H1 (cell line): ENCODE data around the gene FARS2. TPM values are rescaled to one million over a fixed set of nuclear protein-coding genes. Genes with fewer than 3 reads are reported as not detected.

ENCODE experiments used
- CTCF ChIA-PET: fragments of 300-600 bp; sonication (Branson Sonifier 250); formaldehyde crosslinking; loops from one replicate; lab custom pipeline; 2021; ENCODE audit not compliant: partially characterized antibody; lab: Charles Lee
- POLR2A ChIA-PET: fragments of 300-600 bp; sonication (Branson Sonifier 250); formaldehyde crosslinking; loops from one replicate; lab custom pipeline; 2021; ENCODE audit warnings: inconsistent platforms; ENCODE audit not compliant: partially characterized antibody; lab: Charles Lee
- DNase-seq, 2 experiments: peaks; one replicate each; pipeline versions ENCODE4 v3.0.0 to v3.0.0-alpha.2; 2010 to 2022; ENCODE audit warnings: low spot score in 2 of 2, low read depth in 1 of 2, mixed read lengths in 1 of 2
- FAIRE-seq: peaks from 2 replicates; lab custom pipeline; 2011; peaks lifted over from hg19 to GRCh38; lab: Jason Lieb, UNC
- H2AFZ ChIP-seq: 2 replicates; pipeline ENCODE4 v1.8.1; 2012; ENCODE audit warnings: low read length, inconsistent platforms
- H2AK5ac ChIP-seq: 2 replicates; pipeline ENCODE4 v1.6.1; 2013; ENCODE audit warnings: low read depth, low read length
- H2BK120ac ChIP-seq: replicated peaks from 2 replicates; pipeline ENCODE3; 2013; ENCODE audit warnings: low read depth, low read length, inconsistent platforms
- H2BK12ac ChIP-seq: 2 replicates; pipeline ENCODE4 v1.6.1; 2013; ENCODE audit warnings: low read depth, low read length
- H2BK15ac ChIP-seq: 2 replicates; pipeline ENCODE4 v1.6.1; 2013; ENCODE audit warnings: low read length
- H2BK20ac ChIP-seq: 2 replicates; pipeline ENCODE4 v1.6.1; 2013; ENCODE audit warnings: low read length
- H2BK5ac ChIP-seq: 2 replicates; pipeline ENCODE4 v1.6.1; 2013; ENCODE audit warnings: low read depth, low read length
- H3K14ac ChIP-seq: 2 replicates; pipeline ENCODE4 v1.6.1; 2013; ENCODE audit warnings: inconsistent platforms; ENCODE audit not compliant: insufficient read length
- H3K18ac ChIP-seq: 2 replicates; pipeline ENCODE4 v1.6.1; 2013; ENCODE audit warnings: low read length; ENCODE audit errors: extremely low read depth
- H3K23ac ChIP-seq: 2 replicates; pipeline ENCODE4 v1.6.1; 2013; ENCODE audit warnings: inconsistent platforms; ENCODE audit not compliant: insufficient read length
- H3K23me2 ChIP-seq: 2 replicates; pipeline ENCODE4 v1.6.1; 2013; ENCODE audit warnings: low read depth, low read length
- H3K27ac ChIP-seq: 2 replicates; pipeline ENCODE4 v1.6.1; 2011; ENCODE audit warnings: low read depth, low read length, inconsistent platforms
- H3K27me3 ChIP-seq, 4 experiments: replicated peaks in 1 of 4; 1 replicate in 1 of 4; 2 replicates in 3 of 4; pipeline versions ENCODE4 v1.6.1 to v1.8.1; 2011 to 2013; ENCODE audit warnings: low read length in 3 of 4, mild to moderate bottlenecking in 3 of 4, inconsistent platforms in 2 of 4, mixed read lengths in 2 of 4, moderate library complexity in 1 of 4; ENCODE audit not compliant: control insufficient read depth in 3 of 4, insufficient read depth in 3 of 4; ENCODE audit errors: extremely low read depth in 1 of 4
- H3K36me3 ChIP-seq, 4 experiments: 2 replicates each; pipeline versions ENCODE4 v1.6.1 to v1.8.1; 2011 to 2013; ENCODE audit warnings: mild to moderate bottlenecking in 4 of 4, low read length in 3 of 4, moderate library complexity in 2 of 4, control low read depth in 1 of 4, inconsistent platforms in 1 of 4; ENCODE audit not compliant: insufficient read depth in 4 of 4, control insufficient read depth in 2 of 4
- H3K4ac ChIP-seq: replicated peaks from 2 replicates; pipeline ENCODE3; 2013; ENCODE audit warnings: low read length, low read depth, mixed read lengths, inconsistent platforms; ENCODE audit not compliant: insufficient read length
- H3K4me1 ChIP-seq, 4 experiments: replicated peaks in 1 of 4; 1 replicate in 1 of 4; 2 replicates in 3 of 4; pipeline versions ENCODE4 v1.6.1 to v1.8.1; 2011 to 2013; ENCODE audit warnings: low read length in 3 of 4, inconsistent platforms in 2 of 4, mixed read lengths in 1 of 4; ENCODE audit not compliant: insufficient read depth in 4 of 4, control insufficient read depth in 3 of 4
- H3K4me2 ChIP-seq, 2 experiments: 2 replicates each; pipeline versions ENCODE4 v1.6.1 to v1.8.1; 2011 to 2013; ENCODE audit warnings: low read depth in 2 of 2, low read length in 2 of 2, control low read depth in 1 of 2, inconsistent platforms in 1 of 2, mild to moderate bottlenecking in 1 of 2; ENCODE audit not compliant: insufficient read depth in 1 of 2
- H3K4me3 ChIP-seq, 4 experiments: fragments of 200-600, 300-600 bp in 1 of 4; sonication (generic), shearing (Covaris generic), sonication (Bioruptor Twin) in 1 of 4; 2 replicates each; pipeline versions ENCODE4 v1.5.1 to v1.8.1; 2011 to 2016; ENCODE audit warnings: low read length in 4 of 4, low read depth in 3 of 4, control low read depth in 2 of 4, inconsistent platforms in 2 of 4, mild to moderate bottlenecking in 2 of 4, mixed read lengths in 1 of 4, moderate library complexity in 1 of 4; ENCODE audit not compliant: insufficient read depth in 2 of 4; ENCODE audit errors: extremely low read depth in 1 of 4
- H3K56ac ChIP-seq: replicated peaks from 2 replicates; pipeline ENCODE3; 2013; ENCODE audit warnings: low read depth, mild to moderate bottlenecking, mixed read lengths, low read length, inconsistent platforms; ENCODE audit not compliant: insufficient read length
- H3K79me1 ChIP-seq: 2 replicates; pipeline ENCODE4 v1.6.1; 2013; ENCODE audit warnings: low read depth, low read length, control low read depth
- H3K79me2 ChIP-seq, 2 experiments: 2 replicates each; pipeline versions ENCODE4 v1.6.1 to v1.8.1; 2012 to 2013; ENCODE audit warnings: low read length in 2 of 2, mild to moderate bottlenecking in 2 of 2, inconsistent platforms in 1 of 2; ENCODE audit not compliant: insufficient read depth in 2 of 2, control insufficient read depth in 1 of 2
- H3K9ac ChIP-seq, 4 experiments: replicated peaks in 1 of 4; 1 replicate in 1 of 4; 2 replicates in 3 of 4; pipeline versions ENCODE4 v1.6.1 to v1.8.1; 2011 to 2013; ENCODE audit warnings: low read depth in 3 of 4, low read length in 3 of 4, control low read depth in 2 of 4, mild to moderate bottlenecking in 2 of 4, moderate library complexity in 2 of 4, inconsistent platforms in 1 of 4; ENCODE audit errors: extremely low read depth in 1 of 4
- H3K9me3 ChIP-seq, 2 experiments: 2 replicates each; pipeline versions ENCODE4 v1.6.1 to v1.8.1; 2012 to 2013; ENCODE audit warnings: mild to moderate bottlenecking in 2 of 2, moderate library complexity in 2 of 2, control low read depth in 1 of 2, inconsistent platforms in 1 of 2, low read depth in 1 of 2, low read length in 1 of 2, mixed read lengths in 1 of 2; ENCODE audit not compliant: insufficient read depth in 2 of 2
- H4K20me1 ChIP-seq, 2 experiments: replicated peaks in 1 of 2; 2 replicates each; pipeline versions ENCODE3 to v1.8.1; 2011 to 2013; ENCODE audit warnings: inconsistent platforms in 2 of 2, low read length in 2 of 2, mild to moderate bottlenecking in 1 of 2; ENCODE audit not compliant: insufficient read depth in 2 of 2, control insufficient read depth in 1 of 2
- H4K5ac ChIP-seq: 2 replicates; pipeline ENCODE4 v1.6.1; 2013; ENCODE audit warnings: low read length, low read depth, mixed read lengths, inconsistent platforms; ENCODE audit not compliant: insufficient read length
- H4K8ac ChIP-seq: 2 replicates; pipeline ENCODE4 v1.8.0; 2013; ENCODE audit warnings: mild to moderate bottlenecking, moderate library complexity, low read length, inconsistent platforms; ENCODE audit not compliant: insufficient read depth; ENCODE audit errors: extremely low read depth
- H4K91ac ChIP-seq: replicated peaks from 2 replicates; pipeline ENCODE3; 2013; ENCODE audit warnings: low read length, mixed read lengths, inconsistent platforms; ENCODE audit not compliant: insufficient read length
- ASH2L ChIP-seq: fragments of 200-600, 300-600 bp; sonication (generic); IDR thresholded peaks from one replicate; pipeline ENCODE4 v1.7.1; 2017; ENCODE audit warnings: low read length
- TAF1 ChIP-seq: IDR thresholded peaks from 2 replicates; pipeline ENCODE4 v1.6.1; 2011; ENCODE audit warnings: mild to moderate bottlenecking, low read depth, low read length
- WGBS, 2 experiments: shearing (Covaris generic) in 1 of 2; methylation state at CpG; one replicate each; pipeline versions ENCODE4 v1.1.6 to v1.1.7; 2013 to 2015; ENCODE audit warnings: low lambda C conversion rate in 2 of 2, mixed read lengths in 2 of 2, inconsistent platforms in 1 of 2, low coverage in 1 of 2, missing lambda C conversion rate in 1 of 2; ENCODE audit not compliant: insufficient replicate concordance in 2 of 2, insufficient coverage in 1 of 2, insufficient read length in 1 of 2; ENCODE audit errors: extremely low coverage in 1 of 2, missing lambda C conversion rate in 1 of 2; 5-methylcytosine and 5-hydroxymethylcytosine counted together
- polyA plus RNA-seq, 7 experiments: library from polyadenylated mRNA; depleted of rRNA in 3 of 7; stranded (reverse) in 5 of 7; unstranded in 2 of 7; fragments of >200 nt in 5 of 7; fragments of 200-250 nt in 2 of 7; gene quantifications; 1 replicate in 5 of 7; 2 replicates in 1 of 7; 4 replicates in 1 of 7; pipeline versions ENCODE4 v1.2.1 to v1.2.3, GENCODE V29; 2011 to 2013; ENCODE audit warnings: missing spikeins in 2 of 7, mixed read lengths in 2 of 7
- total RNA-seq: library from RNA; stranded (reverse); fragmentation: NEBNext Ultra II Directional; extraction: Animal tissue kit (Norgen Biotek cat#: 25700); gene quantifications from 2 replicates; pipeline ENCODE4 v1.2.1, GENCODE V29; 2021

FARS2 gene
- total and polyA plus RNA-seq, 2 of the 8 experiments (the other 6 are each of a cell fraction or from before 2014, with no cell fraction given), result 11.7 to 14.4 TPM

- Histone ChIP-seq H3K4me3 (no peak overlapping the region), H3K18ac (no peak overlapping the region), H3K23ac (no peak overlapping the region), H3K4me1 (no peaks in the 10 kb centered on the region), H2AK5ac (no peak overlapping the region), H3K4me2 (no peak overlapping the region), H3K27ac (no peak overlapping the region), H3K14ac (no peak overlapping the region), H3K23me2 (no peaks in the 10 kb centered on the region), H4K20me1 (no peaks in the 10 kb centered on the region), H3K27me3 (no peaks in the 10 kb centered on the region), H3K4ac (no peak overlapping the region), H2BK120ac (no peak overlapping the region), H2BK12ac (no peak overlapping the region), H2AFZ (no peak overlapping the region), H2BK15ac (no peak overlapping the region), H3K36me3 (no peaks in the 10 kb centered on the region), H3K56ac (no peak overlapping the region), H3K9ac (no peak overlapping the region), H3K79me2 (no peaks in the 10 kb centered on the region), H2BK5ac (no peak overlapping the region), H3K79me1 (no peaks in the 10 kb centered on the region), H3K9me3 (no peaks in the 10 kb centered on the region), H4K5ac (no peak overlapping the region), H4K91ac (no peak overlapping the region), H2BK20ac (no peak overlapping the region), H4K8ac (no peak overlapping the region)
- WGBS, 2 experiments, result 95% methylated on average over 9 of the region's 9 CpGs; no CpG with 5 or more reads in 1 of the 2 experiments
- ChIA-PET POLR2A (no interaction called here), CTCF (no interaction called here)
- FAIRE-seq (no peak), DNase-seq (no peak)
- TF ChIP-seq ASH2L (no peak), TAF1 (no peak)
Measured at GRCh38 chr6:5534643-5535042, 273.3 kb downstream of the FARS2 start.
